MCF 10A (cell line): Measurements from ENCODE around the gene ACER2. TPM values are rescaled to one million over a fixed set of nuclear protein-coding genes. Genes with fewer than 3 reads are reported as not detected.

Experiments
- BruUV-seq: library from RNA; stranded (reverse); fragments of 400-500 nt; replicated peaks from 2 replicates; lab custom pipeline; 2021; lab: Mats Ljungman, UMichigan
- CTCF ChIA-PET: fragments of 300-600 bp; sonication (Branson Sonifier 250); formaldehyde crosslinking; extraction: SDS; loops from one replicate; lab custom pipeline; 2021; ENCODE audit warnings: antibody characterized with exemption, inconsistent platforms; lab: Yijun Ruan, JAX
- POLR2A ChIA-PET: fragments of 300-600, 350-650 bp; sonication (Branson Sonifier 250); formaldehyde crosslinking; extraction: SDS; loops from one replicate; lab custom pipeline; 2020; ENCODE audit warnings: antibody characterized with exemption, inconsistent platforms; lab: Yijun Ruan, JAX
- DNase-seq: peaks from one replicate; pipeline ENCODE4 v3.0.0-alpha.2; 2018; ENCODE audit not compliant: unreplicated experiment
- H3K27ac Mint-ChIP-seq: one replicate; pipeline ENCODE4 v1.8.0; 2022; ENCODE audit warnings: mild to moderate bottlenecking, low read depth, mixed read lengths; ENCODE audit not compliant: unreplicated experiment
- H3K27me3 Mint-ChIP-seq: one replicate; pipeline ENCODE4 v1.8.0; 2022; ENCODE audit warnings: mixed read lengths; ENCODE audit not compliant: insufficient read depth, unreplicated experiment
- H3K36me3 Mint-ChIP-seq: one replicate; pipeline ENCODE4 v1.8.0; 2022; ENCODE audit warnings: mild to moderate bottlenecking, moderate library complexity, mixed read lengths; ENCODE audit not compliant: insufficient read depth, unreplicated experiment
- H3K4me1 Mint-ChIP-seq: one replicate; pipeline ENCODE4 v1.8.0; 2022; ENCODE audit warnings: mixed read lengths; ENCODE audit not compliant: insufficient read depth, unreplicated experiment
- H3K4me3 Mint-ChIP-seq: one replicate; pipeline ENCODE4 v1.8.0; 2022; ENCODE audit warnings: mild to moderate bottlenecking, moderate library complexity, mixed read lengths; ENCODE audit not compliant: unreplicated experiment
- H3K9me3 Mint-ChIP-seq: one replicate; pipeline ENCODE4 v1.8.0; 2022; ENCODE audit warnings: mixed read lengths; ENCODE audit not compliant: unreplicated experiment
- intact Hi-C: fragments of 100-400 bp; cut with micrococcal nuclease; formaldehyde crosslinking; loops from 2 replicates; pipeline ENCODE4 v1.14.1; 2022
- total RNA-seq: library from RNA; stranded (reverse); gene quantifications from 2 replicates; pipeline ENCODE4 v1.2.3, GENCODE V29; 2022
- TF ChIP-seq, protein P1 (sequence below): fragments of 200-600 bp; IDR thresholded peaks from one replicate; pipeline ENCODE4 v1.8.0; 2022; ENCODE audit warnings: antibody characterized with exemption, mild to moderate bottlenecking; ENCODE audit not compliant: unreplicated experiment

The ACER2 gene
- total RNA-seq, 1 experiment from 2014 or later = 3.2 TPM

DNA sequence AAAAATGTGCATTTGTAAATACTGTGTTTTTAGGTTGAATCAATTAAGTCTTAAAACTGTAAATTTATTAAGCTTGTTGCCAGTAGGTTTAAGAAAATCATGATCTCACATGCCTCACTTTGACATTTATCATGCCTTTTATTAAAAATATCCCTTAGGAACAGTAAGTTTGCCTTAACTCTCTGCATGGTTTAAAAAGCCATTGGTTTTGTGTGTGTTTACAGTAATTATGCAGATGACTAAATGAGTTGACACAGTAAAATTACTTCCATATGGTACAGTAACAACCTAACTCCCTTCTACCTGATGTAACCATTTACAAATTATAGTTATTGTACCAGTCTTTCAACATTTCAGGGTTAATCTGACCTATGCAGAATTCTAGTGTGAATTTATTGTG is 35.3 kb upstream of the ACER2 start:
- H3K36me3 Mint-ChIP-seq = peaks cover 92% of the 10 kb centered on the region
- no peaks in the 10 kb centered on the region for H3K9me3 Mint-ChIP-seq
- intact Hi-C loops = loop anchor here (10.0 kb wide), 2 partner anchors 189 to 329 kb away; partner anchors contain the start of gene RRAGA
- POLR2A ChIA-PET = no interaction called here
- CTCF ChIA-PET = no interaction called here
- TF ChIP-seq, protein P1, sequence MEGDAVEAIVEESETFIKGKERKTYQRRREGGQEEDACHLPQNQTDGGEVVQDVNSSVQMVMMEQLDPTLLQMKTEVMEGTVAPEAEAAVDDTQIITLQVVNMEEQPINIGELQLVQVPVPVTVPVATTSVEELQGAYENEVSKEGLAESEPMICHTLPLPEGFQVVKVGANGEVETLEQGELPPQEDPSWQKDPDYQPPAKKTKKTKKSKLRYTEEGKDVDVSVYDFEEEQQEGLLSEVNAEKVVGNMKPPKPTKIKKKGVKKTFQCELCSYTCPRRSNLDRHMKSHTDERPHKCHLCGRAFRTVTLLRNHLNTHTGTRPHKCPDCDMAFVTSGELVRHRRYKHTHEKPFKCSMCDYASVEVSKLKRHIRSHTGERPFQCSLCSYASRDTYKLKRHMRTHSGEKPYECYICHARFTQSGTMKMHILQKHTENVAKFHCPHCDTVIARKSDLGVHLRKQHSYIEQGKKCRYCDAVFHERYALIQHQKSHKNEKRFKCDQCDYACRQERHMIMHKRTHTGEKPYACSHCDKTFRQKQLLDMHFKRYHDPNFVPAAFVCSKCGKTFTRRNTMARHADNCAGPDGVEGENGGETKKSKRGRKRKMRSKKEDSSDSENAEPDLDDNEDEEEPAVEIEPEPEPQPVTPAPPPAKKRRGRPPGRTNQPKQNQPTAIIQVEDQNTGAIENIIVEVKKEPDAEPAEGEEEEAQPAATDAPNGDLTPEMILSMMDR = no peak
- no peak overlapping the region for H3K4me3 Mint-ChIP-seq
- H3K27ac Mint-ChIP-seq = no peak overlapping the region
- no peak for DNase-seq
- TSS peak; percentile 5 for BruUV-seq
- peaks cover 10% of the 10 kb centered on the region for H3K4me1 Mint-ChIP-seq
- no peaks in the 10 kb centered on the region for H3K27me3 Mint-ChIP-seq

DNA sequence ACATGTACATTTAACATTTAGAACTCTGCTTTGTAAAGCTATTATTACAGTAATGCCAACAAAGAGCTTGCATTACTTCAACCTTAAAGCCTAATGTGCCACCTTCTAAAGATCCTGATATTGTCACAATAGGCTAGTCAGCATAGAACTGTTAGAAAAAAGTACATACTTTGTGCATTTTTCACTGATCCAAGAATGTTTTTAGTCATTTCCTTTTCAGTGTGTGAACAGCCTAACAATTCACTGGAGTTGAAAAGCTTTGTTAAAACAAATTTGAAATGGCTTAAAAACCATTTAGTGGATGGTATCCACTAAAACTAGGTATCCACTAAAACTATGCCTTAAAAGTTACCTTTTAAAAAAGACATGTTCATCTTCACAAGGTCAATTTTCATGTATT is 33.3 kb upstream of the ACER2 start:
- POLR2A ChIA-PET = interaction anchor here (0.8 to 6.1 kb wide), 6 partner anchors 11 to 143 kb away, joined by 3 to 62 read pairs (median 4); partner anchors contain the start of genes ACER2 and DENND4C
- BruUV-seq = no TSS peak
- peaks cover 93% of the 10 kb centered on the region for H3K36me3 Mint-ChIP-seq

DNA sequence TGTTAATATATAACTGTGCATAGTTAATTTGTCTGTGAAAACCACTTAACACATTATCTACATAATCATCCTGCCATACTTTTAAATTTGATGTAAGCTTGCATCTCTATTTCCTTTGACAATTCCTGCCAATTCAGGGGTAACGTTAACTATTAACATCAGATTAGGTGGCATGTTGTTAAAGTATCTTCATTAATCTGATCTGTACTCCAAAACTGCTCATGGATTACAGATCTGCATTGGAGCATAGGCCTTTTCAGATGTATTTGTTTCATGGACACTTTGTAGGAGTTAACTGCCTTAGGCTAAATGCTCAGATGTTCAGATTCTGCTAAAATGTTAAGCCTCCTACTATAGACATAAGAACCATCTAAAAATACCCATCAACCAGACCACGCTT is 31.9 kb upstream of the ACER2 start:
- H3K27me3 Mint-ChIP-seq = no peaks in the 10 kb centered on the region
- POLR2A ChIA-PET = interaction anchor here (0.6 to 6.1 kb wide), 4 partner anchors 15 to 998 kb away, joined by 3 to 62 read pairs (median 4); partner anchors contain the start of gene DENND4C

More for the DNA sequence above, 33.3 kb upstream of the ACER2 start:
- intact Hi-C loops = loop anchor here (10.0 kb wide), 2 partner anchors 191 to 331 kb away; partner anchors contain the start of gene RRAGA
- TF ChIP-seq, protein P1 = no peak
- Mint-ChIP-seq H3K4me1 (peaks cover 14% of the 10 kb centered on the region), H3K9me3 (no peaks in the 10 kb centered on the region), H3K27ac (no peak overlapping the region), H3K4me3 (no peak overlapping the region), H3K27me3 (no peaks in the 10 kb centered on the region)
- CTCF ChIA-PET = interaction anchor here (0.5 to 2.1 kb wide), 6 partner anchors 15 to 190 kb away, joined by 3 to 7 read pairs (median 3); no protein-coding TSS in a partner anchor
- no peak for DNase-seq

DNA sequence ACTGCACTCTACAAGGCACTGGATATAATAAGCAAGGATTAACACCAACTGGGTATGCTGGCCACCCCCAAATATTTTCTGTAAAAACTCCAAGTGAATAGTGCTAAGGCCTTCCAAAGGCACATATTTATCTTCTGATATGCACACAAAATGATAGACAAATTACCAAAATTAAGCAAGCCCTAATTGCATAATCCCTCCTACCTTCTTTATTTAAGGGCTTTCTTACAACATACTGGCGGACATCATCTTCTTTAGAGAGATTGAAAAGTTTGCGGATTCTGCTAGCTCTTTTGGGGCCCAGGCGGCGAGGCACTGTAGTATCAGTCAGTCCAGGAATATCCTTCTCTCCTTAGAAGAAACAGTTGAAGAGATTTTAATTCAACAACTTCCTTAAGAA is 30.6 kb upstream of the ACER2 start:
- peak; percentile 27 for DNase-seq
- POLR2A ChIA-PET = interaction anchor here (0.7 to 6.1 kb wide), 7 partner anchors 30 to 328 kb away, joined by 3 to 62 read pairs (median 4); partner anchors contain the start of genes ACER2, DENND4C and RRAGA
- peaks cover 82% of the 10 kb centered on the region for H3K36me3 Mint-ChIP-seq
- peak overlapping the region; percentile 100 for H3K27ac Mint-ChIP-seq
- no peaks in the 10 kb centered on the region for H3K9me3 Mint-ChIP-seq
- peaks cover 22% of the 10 kb centered on the region for H3K4me1 Mint-ChIP-seq
- peak overlapping the region; percentile 97 for H3K4me3 Mint-ChIP-seq
- BruUV-seq = no TSS peak
- CTCF ChIA-PET = interaction anchor here (0.8 to 1.1 kb wide), 4 partner anchors 78 to 707 kb away, joined by 3 to 6 read pairs (median 3); partner anchors contain the start of gene RRAGA
- TF ChIP-seq, protein P1 = no peak
- H3K27me3 Mint-ChIP-seq = no peaks in the 10 kb centered on the region
- intact Hi-C loops = loop anchor here (2.0 to 10.0 kb wide), 3 partner anchors 147 to 333 kb away; partner anchors contain the start of genes DENND4C and RRAGA

More for the DNA sequence above, 31.9 kb upstream of the ACER2 start:
- H3K4me1 Mint-ChIP-seq = peaks cover 22% of the 10 kb centered on the region
- peak overlapping the region; percentile 97 for H3K4me3 Mint-ChIP-seq
- no peaks in the 10 kb centered on the region for H3K9me3 Mint-ChIP-seq
- intact Hi-C loops = loop anchor here (10.0 kb wide), 2 partner anchors 192 to 332 kb away; partner anchors contain the start of gene RRAGA
- DNase-seq = no peak
- BruUV-seq = no TSS peak
- peak overlapping the region; percentile 100 for H3K27ac Mint-ChIP-seq
- CTCF ChIA-PET = interaction anchor here (0.7 to 2.1 kb wide), 3 partner anchors 80 to 320 kb away, joined by 3 to 7 read pairs (median 4); no protein-coding TSS in a partner anchor
- TF ChIP-seq, protein P1 = no peak
- H3K36me3 Mint-ChIP-seq = peaks cover 93% of the 10 kb centered on the region
